ENCODE data around the gene COMMD2.
A peak's percentile ranks its signal among the peaks of the same experiment; 100 is the strongest.

The COMMD2 gene

GRCh38 chr3:149767720-149768119 is 15.4 kb upstream of the COMMD2 start:
- DNase-seq (ENCODE audit: low read depth), result no peak
- no peak overlapping the region for H3K4me3 ChIP-seq (ENCODE audit: low read depth, low read length)
- TF ChIP-seq CTCF (IDR thresholded peaks at IDR 0.05; ENCODE audit: low read depth, low read length, missing control alignments), result no peak
- in situ Hi-C loops (cut with HindIII; ENCODE audit: low sequenced_read_pairs), result no loop called here

GRCh38 chr3:149765762-149766334 is 13.6 kb upstream of the COMMD2 start:
- no peak overlapping the region for H3K4me3 ChIP-seq (ENCODE audit: low read depth, low read length)
- peak; percentile 53 for TF ChIP-seq CTCF (IDR thresholded peaks at IDR 0.05; ENCODE audit: low read depth, low read length, missing control alignments)
- DNase-seq (ENCODE audit: low read depth), result peak; percentile 37
- in situ Hi-C loops (cut with HindIII; ENCODE audit: low sequenced_read_pairs), result no loop called here

- in situ Hi-C loops (cut with HindIII; ENCODE audit: low sequenced_read_pairs), result no loop called here
- no peak overlapping the region for H3K4me3 ChIP-seq (ENCODE audit: low read depth, low read length)
- TF ChIP-seq CTCF (IDR thresholded peaks at IDR 0.05; ENCODE audit: low read depth, low read length, missing control alignments), result no peak
- DNase-seq (ENCODE audit: low read depth), result no peak
Measured at GRCh38 chr3:149764302-149764701, 12.0 kb upstream of the COMMD2 start.

- no peak overlapping the region for H3K4me3 ChIP-seq (ENCODE audit: low read depth, low read length)
- TF ChIP-seq CTCF (IDR thresholded peaks at IDR 0.05; ENCODE audit: low read depth, low read length, missing control alignments), result no peak
- no peak for DNase-seq (ENCODE audit: low read depth)
- in situ Hi-C loops (cut with HindIII; ENCODE audit: low sequenced_read_pairs), result no loop called here
Measured at GRCh38 chr3:149763565-149764195, 11.4 kb upstream of the COMMD2 start.

GRCh38 chr3:149753717-149754116 is 1.4 kb upstream of the COMMD2 start:
- DNase-seq (ENCODE audit: low read depth), result no peak
- in situ Hi-C loops (cut with HindIII; ENCODE audit: low sequenced_read_pairs), result no loop called here
- no peak overlapping the region for H3K4me3 ChIP-seq (ENCODE audit: low read depth, low read length)
- TF ChIP-seq CTCF (IDR thresholded peaks at IDR 0.05; ENCODE audit: low read depth, low read length, missing control alignments), result no peak

GRCh38 chr3:149752788-149753136 is 473 bp upstream of the COMMD2 start:
- in situ Hi-C loops (cut with HindIII; ENCODE audit: low sequenced_read_pairs), result no loop called here
- H3K4me3 ChIP-seq (ENCODE audit: low read depth, low read length), result peak overlapping the region; percentile 81
- no peak for TF ChIP-seq CTCF (IDR thresholded peaks at IDR 0.05; ENCODE audit: low read depth, low read length, missing control alignments)
- no peak for DNase-seq (ENCODE audit: low read depth)
